Inflammatory macrophage (primary cell): ENCODE results near the gene UTS2R.
"Not testable (repeated sequence)": the region's sequence is repeated elsewhere in the genome, so short reads cannot be mapped to it uniquely, and the experiment has no call there.

Experiments
- DNase-seq, 2 donors: peaks; one replicate each; pipeline ENCODE4 v3.0.0-alpha.2; 2020 to 2022

The UTS2R gene

DNA sequence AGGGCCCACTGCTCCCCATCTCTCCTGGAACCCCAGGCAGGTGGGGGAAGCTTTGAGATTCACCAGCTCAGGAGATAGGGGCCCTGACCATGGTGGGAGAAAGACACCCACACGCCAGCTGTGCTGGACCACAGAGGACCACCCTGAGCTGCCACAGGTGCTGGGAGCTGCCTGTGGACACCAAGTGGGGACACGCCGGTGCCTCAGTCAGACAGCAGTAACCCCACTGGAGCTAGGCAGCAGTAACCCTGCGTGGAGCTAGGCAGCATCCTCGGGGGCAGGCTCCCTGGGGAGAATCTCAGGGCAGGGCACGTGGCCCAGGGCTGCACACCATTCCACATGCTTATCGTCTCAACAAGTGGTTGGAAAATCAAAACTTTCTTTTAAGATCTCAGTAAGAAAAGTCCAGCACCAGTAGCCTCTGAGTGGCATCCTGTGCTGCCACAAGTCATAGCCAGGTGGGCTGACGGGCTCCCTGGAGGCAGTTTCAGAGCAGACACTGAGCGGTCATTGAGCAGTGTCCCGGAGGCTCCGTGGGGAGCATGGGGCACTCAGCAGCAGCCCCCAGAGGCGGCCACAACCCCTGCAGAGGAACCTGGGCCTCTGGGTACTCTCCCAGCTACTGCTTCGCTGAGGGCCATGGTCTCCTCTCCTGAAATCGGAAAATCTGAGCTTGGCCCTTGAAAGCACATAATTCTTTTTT lies 38.6 kb downstream of the UTS2R start:
- no peak for DNase-seq

DNA sequence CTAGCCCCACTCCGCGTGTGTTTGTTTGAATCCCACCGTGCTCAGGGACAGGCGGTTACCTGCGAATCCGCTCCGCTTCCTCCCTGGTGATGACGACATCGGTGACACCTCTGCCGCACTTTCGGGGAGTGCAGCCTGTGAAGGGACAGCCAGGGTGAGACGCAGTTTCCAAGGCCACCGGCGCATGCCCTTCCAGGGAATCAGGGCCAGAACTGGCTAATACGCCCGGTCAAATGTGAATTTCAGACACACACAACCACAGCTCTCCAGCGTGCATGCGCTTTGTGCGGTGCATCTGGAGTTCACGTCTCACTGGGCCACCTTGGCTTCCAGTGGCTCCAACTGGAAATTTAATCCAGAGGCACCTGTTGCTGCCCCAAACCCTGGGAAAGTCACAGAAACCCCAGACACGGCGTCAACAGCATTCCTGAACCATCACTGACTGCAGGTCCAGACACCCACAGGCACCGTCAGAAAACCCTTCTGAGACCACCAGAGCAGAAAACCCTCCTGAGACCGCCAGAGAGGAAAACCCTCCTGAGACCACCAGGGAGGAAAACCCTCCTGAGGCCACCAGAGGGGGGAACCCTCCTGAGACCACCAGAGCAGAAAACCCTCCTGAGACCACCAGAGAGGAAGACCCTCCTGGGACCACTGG lies 40.0 kb downstream of the UTS2R start:
- DNase-seq = no peak

DNA sequence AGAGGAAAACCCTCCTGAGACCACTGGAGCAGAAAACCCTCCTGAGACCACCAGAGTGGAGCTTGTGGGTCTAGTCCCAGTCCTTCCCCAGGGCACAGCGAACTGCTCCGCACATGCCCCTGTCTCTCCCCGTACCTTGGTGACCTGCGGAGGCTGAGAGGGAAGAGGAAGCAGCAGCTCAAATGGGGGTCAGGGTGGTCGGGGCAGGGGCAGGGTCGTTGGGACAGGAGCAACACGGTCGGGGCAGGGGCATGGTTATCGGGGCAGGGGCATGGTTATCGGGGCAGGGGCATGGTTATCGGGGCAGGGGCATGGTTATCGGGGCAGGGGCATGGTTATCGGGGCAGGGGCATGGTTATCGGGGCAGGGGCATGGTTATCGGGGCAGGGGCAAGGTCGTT lies 40.5 kb downstream of the UTS2R start:
- DNase-seq = not testable (repeated sequence)

DNA sequence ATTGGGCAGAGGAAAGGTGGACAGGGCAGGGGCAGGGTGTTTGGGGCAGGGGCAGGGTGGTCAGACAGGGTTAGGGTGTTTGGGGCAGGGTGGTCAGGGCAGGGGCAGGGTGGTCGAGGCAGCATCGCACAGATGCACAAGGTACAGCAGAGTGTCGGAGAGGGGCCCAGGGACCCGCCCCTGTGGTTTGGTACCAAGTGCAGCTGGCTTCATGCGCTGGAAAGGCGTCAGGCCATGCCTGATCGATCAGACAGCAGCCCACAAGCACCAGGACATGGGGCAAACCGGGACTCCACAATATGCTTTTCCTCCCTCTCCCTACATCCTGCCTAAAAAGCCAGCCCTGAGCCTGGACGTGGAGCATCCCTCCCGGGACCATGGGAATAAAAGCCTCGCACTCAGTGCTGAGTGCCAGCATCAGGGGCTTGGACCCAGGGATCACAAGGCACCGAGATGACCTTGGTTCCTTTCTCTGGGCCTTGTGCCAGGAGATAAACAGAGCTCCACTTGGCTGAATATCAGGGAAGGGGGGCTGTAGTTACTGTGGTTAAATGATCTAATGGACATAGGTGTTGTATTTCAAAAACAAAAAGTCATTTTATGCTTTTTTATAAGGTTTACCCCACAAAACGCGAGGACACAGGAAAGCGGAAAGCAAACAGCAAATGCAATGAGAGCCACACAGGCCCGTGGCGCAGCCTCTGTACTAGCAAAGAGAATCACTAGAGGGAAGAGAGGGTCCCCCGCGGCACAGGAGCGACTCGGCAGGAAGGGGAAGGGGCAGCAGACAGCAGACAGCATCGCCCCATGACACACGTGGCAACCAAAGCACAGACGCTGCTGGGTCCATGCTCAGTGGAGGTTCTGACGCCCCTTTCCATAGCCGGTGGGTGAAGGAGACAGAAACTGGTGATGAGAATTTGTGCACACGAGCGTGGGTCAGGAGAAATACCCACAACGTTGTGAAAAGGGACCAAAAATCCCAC lies 41.3 kb downstream of the UTS2R start:
- no peak for DNase-seq

- peak; percentile 73 to 77 for DNase-seq
These were observed 43.1 kb downstream of the UTS2R start for GRCh38 chr17:82414548-82415281.

DNA sequence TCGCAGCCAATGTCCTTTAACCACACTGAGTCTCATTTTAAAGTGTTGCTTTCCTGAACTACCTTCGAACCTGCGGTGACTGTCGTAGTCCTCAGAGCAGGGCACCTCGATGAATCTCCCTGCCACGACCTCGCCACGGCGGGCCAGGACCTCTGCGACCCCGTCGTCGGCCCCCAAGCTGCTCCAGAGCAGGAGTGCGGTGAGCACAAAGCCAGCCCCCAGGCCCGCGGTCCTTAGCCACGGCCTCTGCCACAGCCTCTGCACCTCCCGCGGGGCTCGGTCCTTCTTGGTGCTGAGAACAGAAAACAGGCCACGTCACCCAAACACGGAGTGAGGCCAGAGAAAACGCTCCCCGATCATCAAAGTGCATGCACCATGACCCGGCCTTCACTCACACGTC lies 43.8 kb downstream of the UTS2R start:
- no peak for DNase-seq

DNA sequence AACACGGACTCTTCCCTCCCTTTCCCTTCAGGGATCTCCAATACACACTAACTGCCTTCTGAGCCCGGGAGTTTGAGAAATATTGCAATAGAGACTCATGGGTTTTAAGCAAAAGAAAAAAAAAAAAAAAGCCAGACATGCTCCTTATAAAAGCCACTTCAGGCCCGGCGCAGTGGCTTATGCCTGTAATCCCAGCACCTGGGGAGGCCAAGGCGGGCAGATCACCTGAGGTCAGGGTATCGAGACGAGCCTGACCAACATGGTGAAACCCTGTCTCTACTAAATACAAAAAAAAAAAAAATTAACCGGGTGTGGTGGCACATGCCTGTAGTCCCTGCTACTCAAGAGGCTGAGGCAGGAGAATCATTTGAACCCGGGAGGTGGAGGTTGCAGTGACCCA lies 44.2 kb downstream of the UTS2R start:
- DNase-seq = no peak

DNA sequence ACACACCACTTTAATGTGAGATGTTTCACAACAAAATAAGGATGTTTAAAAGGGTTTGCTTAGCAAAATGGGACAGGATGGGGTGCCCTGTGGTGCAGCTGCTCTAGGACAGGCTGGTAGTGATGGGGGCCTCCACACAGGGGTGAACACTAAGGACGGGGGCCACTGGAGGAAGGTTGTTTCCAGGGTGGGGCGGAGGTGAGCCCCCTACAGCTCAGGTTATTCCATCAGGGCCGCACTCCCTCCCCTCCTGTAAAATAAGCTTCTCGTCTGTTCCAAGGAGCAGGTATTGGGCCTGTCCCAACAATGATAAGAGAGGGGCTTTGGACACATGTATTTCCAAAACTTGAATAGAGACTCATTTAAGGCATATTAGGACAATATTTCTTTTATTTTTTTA lies 44.7 kb downstream of the UTS2R start:
- no peak for DNase-seq

DNA sequence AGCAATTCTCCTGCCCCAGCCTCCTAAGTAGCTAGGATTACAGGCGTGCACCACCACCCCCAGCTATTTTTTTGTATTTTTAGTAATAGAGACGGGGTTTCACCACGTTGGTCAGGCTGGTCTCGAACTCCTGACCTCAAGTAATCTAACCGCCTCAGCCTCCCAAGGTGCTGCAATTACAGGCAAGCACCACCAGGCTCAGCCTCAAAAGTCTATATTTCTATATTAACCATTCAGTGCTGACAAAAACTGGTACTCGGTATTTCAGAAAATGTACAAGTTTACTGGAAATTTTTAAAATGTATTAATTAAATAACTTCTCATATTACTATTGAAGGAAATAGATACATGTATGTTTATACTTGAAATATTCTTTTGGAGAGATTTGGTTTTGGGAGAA lies 45.2 kb downstream of the UTS2R start:
- DNase-seq = no peak

DNA sequence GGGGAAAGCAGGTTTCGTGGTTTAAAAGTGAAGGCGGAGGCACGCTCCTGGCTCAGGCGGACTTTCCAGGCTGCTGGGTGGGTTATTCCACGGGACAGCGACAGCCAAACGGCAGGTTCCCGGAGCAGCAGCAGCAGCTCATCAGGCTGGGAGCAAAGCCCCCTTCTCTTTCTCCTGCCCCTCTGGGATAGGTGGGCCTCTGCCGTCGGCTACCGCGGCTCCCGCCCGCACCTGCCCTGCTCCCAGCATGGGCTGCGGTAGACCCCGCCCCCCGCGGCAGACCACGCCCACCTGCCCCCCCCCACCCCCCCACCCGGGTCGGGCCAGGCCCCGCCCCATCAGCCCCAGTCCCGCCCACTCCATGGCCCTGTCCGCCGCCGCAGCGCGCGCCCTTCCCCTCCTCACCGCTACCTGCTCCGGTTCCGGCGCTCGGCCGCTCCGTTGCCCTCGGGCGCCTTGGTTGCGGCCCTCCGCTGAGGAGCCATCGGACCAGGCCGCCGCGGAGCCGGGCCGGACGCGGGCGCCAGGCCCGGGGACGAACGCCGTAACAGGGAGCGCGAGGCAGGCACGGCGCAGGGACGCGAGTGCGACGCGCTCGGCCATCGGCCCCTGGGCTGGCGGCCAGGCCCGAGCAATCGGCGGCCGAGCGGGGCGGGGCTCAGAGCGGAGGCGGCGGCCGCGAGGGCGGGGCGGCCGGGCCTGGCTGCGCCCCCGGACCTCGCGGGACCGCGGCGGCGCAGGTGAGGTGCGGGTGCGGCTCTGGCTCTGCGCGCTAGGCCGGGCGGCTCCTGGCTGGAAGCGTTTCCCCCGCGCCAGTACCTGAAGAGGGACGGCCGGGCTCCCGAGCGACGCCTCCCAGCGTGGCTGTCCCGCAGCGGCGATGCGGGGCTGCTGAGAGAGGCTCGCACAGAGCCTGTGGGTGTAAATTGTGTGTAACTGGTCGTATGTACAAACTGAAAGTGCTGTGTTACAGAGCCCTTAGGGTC lies 46.7 kb downstream of the UTS2R start, which contains the start of the genes HEXD and OGFOD3:
Gene HEXD, plus strand, starts transcription at position 347 of the 986 bp plus-strand sequence. CDS start 1,453 bp downstream, outside the sequence.
Gene OGFOD3, minus strand, starts transcription at position 586 of the 986 bp plus-strand sequence. Its CDS starts 101 bp downstream, at position 485.
- peak; percentile 80 to 89 for DNase-seq

- DNase-seq = peak; percentile 24 to 36
These were observed 48.0 kb downstream of the UTS2R start for GRCh38 chr17:82419540-82419939.

DNA sequence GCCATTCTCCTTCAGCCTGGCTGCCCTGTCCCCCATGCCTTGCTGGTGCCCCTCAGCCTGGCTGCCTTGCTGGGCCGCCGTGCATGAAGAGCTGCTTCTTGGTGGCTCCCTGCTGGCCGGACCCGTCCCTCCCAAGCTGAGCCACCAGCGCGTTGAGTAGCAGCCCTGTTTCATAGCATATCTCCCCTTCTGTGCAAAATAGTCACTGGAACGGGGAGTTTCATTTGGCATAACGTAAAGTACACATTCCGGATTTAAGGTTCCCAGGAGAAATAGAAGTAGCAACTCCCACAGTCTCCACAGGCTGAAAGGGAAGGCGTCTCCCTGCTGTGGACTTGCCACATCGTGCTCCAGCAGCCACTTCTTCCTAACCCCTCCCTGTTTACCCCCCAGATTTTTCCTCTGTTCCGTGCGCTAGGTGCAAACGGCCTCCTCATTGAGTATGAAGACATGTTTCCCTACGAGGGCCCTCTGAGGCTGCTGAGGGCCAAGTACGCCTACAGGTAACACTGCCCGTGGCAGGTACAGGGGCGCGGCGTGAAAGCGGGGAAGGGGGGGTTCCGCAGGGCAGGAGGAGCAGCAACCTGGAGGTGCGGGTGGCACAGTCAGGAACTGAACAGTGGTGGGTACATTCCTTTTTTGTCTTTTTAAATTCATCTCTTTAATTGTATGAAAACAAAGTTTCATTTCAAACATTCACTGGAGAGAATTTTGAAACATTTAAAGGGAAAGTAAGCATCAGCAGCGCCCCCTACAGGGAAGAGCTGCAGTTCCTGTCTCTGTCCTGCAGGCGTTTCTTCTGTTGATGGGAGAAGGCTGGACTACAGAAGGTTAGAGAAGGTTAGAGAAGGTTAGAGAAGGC lies 52.7 kb downstream of the UTS2R start:
- peak; percentile 72 to 75 for DNase-seq

- no peak for DNase-seq
These were observed 53.2 kb downstream of the UTS2R start for GRCh38 chr17:82424863-82425159.
